Measurements from ENCODE around the gene CBLB. TPM values are rescaled to one million over a fixed set of nuclear protein-coding genes. Genes with fewer than 3 reads are reported as not detected.

Gene CBLB
- total RNA-seq, 1 experiment from 2014 or later = 8.6 TPM

GRCh38 chr3:105885256-105885655, 16.4 kb upstream of the CBLB start:
- H3K9me3 ChIP-seq (ENCODE audit: control insufficient read depth, insufficient read depth, low read depth, low read length) = no peaks in the 10 kb centered on the region
- intact Hi-C loops (cut with micrococcal nuclease; ENCODE audit: unreplicated experiment) (no loop called here), in situ Hi-C loops (cut with HindIII; ENCODE audit: low pct_unique_long_range_greater_than_20kb, low sequenced_read_pairs) (no loop called here)
- BruUV-seq (replicated peaks) = no TSS peak
- no peak for TF ChIP-seq SIN3A (IDR thresholded peaks at IDR 0.05; ENCODE audit: borderline replicate concordance, insufficient read depth, low read depth, low read length)
- TF ChIP-seq TCF7L2 (IDR thresholded peaks at IDR 0.05; ENCODE audit: low read depth, low read length) = no peak
- no peak for TF ChIP-seq REST (IDR thresholded peaks at IDR 0.05; ENCODE audit: insufficient read depth in 1 of 2, low read depth in 2 of 2, low read length in 1 of 2)
- no peak for TF ChIP-seq CTCF (IDR thresholded peaks at IDR 0.05)
- no peak for TF ChIP-seq POLR2AphosphoS5 (IDR thresholded peaks at IDR 0.05; ENCODE audit: low read depth, low read length)
- H3K27ac ChIP-seq (ENCODE audit: low read length) = no peak overlapping the region
- DNase-seq (ENCODE audit: low read depth, low spot score) (no peak), ATAC-seq (no peak)
- no peaks in the 10 kb centered on the region for H3K36me3 ChIP-seq (ENCODE audit: control insufficient read depth, insufficient read depth, low read length)
- ChIA-PET CTCF (no interaction called here), POLR2A (no interaction called here)
- H3K27me3 ChIP-seq (ENCODE audit: control insufficient read depth, insufficient read depth, low read length) = peaks cover 2% of the 10 kb centered on the region; the same call in 1 of the 2 replicates
- no peak overlapping the region for H3K4me3 ChIP-seq (ENCODE audit: low read depth in 2 of 2, low read length in 2 of 2)
- H3K4me1 ChIP-seq (ENCODE audit: control insufficient read depth, insufficient read depth, low read length) = no peaks in the 10 kb centered on the region

GRCh38 chr3:105883798-105884377, 15.1 kb upstream of the CBLB start:
- BruUV-seq (replicated peaks) = no TSS peak
- Histone ChIP-seq H3K27ac (ENCODE audit: low read length) (no peak overlapping the region), H3K9me3 (ENCODE audit: control insufficient read depth, insufficient read depth, low read depth, low read length) (no peaks in the 10 kb centered on the region), H3K4me1 (ENCODE audit: control insufficient read depth, insufficient read depth, low read length) (no peaks in the 10 kb centered on the region), H3K27me3 (ENCODE audit: control insufficient read depth, insufficient read depth, low read length) (no peaks in the 10 kb centered on the region), H3K36me3 (ENCODE audit: control insufficient read depth, insufficient read depth, low read length) (no peaks in the 10 kb centered on the region), H3K4me3 (ENCODE audit: low read depth in 2 of 2, low read length in 2 of 2) (no peak overlapping the region)
- DNase-seq (ENCODE audit: low read depth, low spot score) (no peak), ATAC-seq (no peak)
- CTCF ChIA-PET = interaction anchor here (0.6 kb wide), 1 partner anchor 541 kb away, joined by 3 read pairs; no protein-coding TSS in a partner anchor
- in situ Hi-C loops (cut with HindIII; ENCODE audit: low pct_unique_long_range_greater_than_20kb, low sequenced_read_pairs) (no loop called here), intact Hi-C loops (cut with micrococcal nuclease; ENCODE audit: unreplicated experiment) (no loop called here)
- no peak for TF ChIP-seq SIN3A (IDR thresholded peaks at IDR 0.05; ENCODE audit: borderline replicate concordance, insufficient read depth, low read depth, low read length)
- no peak for TF ChIP-seq CTCF (IDR thresholded peaks at IDR 0.05)
- TF ChIP-seq REST (IDR thresholded peaks at IDR 0.05; ENCODE audit: insufficient read depth in 1 of 2, low read depth in 2 of 2, low read length in 1 of 2) = no peak
- TF ChIP-seq POLR2AphosphoS5 (IDR thresholded peaks at IDR 0.05; ENCODE audit: low read depth, low read length) = no peak
- TF ChIP-seq TCF7L2 (IDR thresholded peaks at IDR 0.05; ENCODE audit: low read depth, low read length) = no peak
- POLR2A ChIA-PET = no interaction called here
